ENCODE data around the gene PEMT. TPM values are rescaled to one million over a fixed set of nuclear protein-coding genes. Genes with fewer than 3 reads are reported as not detected.

PEMT gene
- total RNA-seq = 19.9 and 36.2 TPM in 2 replicates

GRCh38 chr17:17591355-17592298 is at the start of gene PEMT:
Gene PEMT (minus strand): TSS chr17:17591708. CDS start chr17:17591626, 82 bp downstream.

GRCh38 chr17:17496189-17497064 is 95.1 kb downstream of the PEMT start, which contains the start of gene RASD1:
Gene RASD1 (minus strand): TSS chr17:17496395. CDS start chr17:17496181, 214 bp downstream.

GRCh38 chr17:17476865-17477467 is 114.5 kb downstream of the PEMT start, which contains the start of gene MED9:
Gene MED9 (plus strand): TSS chr17:17477000. CDS start chr17:17477042, 42 bp downstream.

Other genes with a start within 250 kb of the PEMT start
- 10.3 and 12.2 TPM in 2 replicates for gene MED9, start 114.7 kb downstream of the PEMT start, total RNA-seq
- 0.83 and 1.8 TPM in 2 replicates for gene RASD1, start 95.3 kb downstream of the PEMT start, total RNA-seq
- gene RAI1, start 89.8 kb upstream of the PEMT start, total RNA-seq = 13.7 and 23.9 TPM in 2 replicates
- 55.1 and 62.4 TPM in 2 replicates for gene SREBF1, start 245.3 kb upstream of the PEMT start, total RNA-seq